HG02981 (cell line): ENCODE measurements around the gene CATSPER3.

Source experiments
- ATAC-seq: cut with Tn5 transposase; IDR thresholded peaks from one replicate; pipeline ENCODE4 v1.9.1; 2021; ENCODE audit warnings: mild to moderate bottlenecking, moderate library complexity; ENCODE audit not compliant: unreplicated experiment

The CATSPER3 gene

GRCh38 chr5:135029477-135030122, 61.9 kb downstream of the CATSPER3 start:
- ATAC-seq: no peak

DNA sequence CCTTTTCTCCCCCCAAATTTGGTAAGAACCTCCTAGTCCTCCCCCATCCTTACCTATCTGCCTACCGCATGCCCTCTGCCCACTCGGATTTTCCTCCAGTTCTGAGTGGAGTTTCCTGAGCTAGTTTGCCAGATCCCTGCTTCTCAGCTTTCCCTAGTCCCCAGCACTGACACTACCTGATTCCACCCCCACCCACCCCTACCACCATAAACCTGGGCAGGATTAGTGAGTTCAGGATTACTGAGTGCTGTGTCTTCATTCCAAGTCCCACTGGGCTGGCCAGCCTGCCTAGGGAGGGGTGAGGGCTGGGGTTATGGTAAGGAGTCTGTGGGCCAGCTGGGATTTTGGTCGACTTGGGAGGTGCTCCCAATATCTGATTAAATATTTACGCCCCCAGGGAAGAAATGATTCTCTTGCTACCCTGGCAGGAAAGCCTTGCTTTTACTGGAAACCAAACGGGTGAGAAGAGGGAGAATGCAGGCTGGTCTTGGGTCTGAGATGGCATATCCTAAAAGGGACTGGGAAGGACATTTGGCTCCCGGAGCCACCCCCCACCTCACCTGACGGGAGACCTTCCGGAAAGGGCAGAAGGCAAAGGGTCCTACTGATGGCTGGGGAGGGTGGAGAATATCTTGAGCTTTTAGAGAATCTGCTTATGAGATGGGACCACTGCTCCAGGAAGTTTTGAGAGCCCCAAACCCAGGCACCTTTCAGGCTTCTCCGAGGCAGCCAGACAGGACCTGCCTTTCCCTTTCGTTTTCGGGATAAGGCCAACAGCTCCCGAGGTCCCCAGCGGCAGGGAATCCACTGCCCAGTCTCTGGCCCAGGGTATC, 62.6 kb downstream of the CATSPER3 start:
- ATAC-seq: no peak

GRCh38 chr5:135030956-135031812, 63.5 kb downstream of the CATSPER3 start:
- no peak for ATAC-seq

DNA sequence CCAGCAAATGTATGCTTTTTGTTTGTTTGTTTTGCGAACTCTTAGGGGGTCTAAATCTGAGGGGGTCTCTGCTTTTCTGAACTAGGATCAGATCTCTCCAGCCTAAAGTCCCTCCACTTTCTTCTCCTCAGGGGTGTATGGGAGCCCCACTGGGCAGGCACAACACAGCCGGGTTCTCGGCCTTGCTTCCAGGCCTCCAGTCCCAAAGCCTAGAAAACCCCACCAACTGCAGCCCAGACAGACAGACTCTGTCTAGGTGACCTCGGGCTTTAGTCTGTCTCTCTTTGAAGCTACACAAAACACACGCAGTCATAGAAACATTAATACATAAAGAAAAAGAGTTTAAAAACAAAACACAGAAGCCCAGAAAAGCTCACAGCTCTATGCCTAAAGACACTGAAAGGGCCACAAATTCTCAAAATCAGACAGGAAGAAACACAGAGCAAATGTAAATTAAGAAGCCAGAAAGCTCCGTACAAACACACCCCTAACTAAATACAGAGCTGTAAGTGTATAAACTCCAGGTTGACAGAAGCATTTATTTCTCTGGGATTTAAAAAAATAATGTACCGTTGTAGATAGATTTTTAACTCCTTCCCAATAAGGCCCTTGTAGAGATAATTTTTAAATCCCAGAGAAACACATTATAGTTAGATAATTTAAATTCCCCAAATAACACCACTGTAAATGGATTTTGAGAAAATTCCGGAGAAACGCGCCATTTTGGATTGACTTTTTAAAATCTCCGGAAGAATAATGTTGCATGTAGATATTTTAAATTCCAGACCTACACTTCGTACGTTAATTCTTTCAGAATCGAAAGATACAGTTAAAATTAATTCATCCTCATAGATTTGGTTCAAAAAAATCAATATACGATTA, 64.3 kb downstream of the CATSPER3 start:
- no peak for ATAC-seq

- ATAC-seq: no peak
These were observed 64.9 kb downstream of the CATSPER3 start for GRCh38 chr5:135032695-135032998.

DNA sequence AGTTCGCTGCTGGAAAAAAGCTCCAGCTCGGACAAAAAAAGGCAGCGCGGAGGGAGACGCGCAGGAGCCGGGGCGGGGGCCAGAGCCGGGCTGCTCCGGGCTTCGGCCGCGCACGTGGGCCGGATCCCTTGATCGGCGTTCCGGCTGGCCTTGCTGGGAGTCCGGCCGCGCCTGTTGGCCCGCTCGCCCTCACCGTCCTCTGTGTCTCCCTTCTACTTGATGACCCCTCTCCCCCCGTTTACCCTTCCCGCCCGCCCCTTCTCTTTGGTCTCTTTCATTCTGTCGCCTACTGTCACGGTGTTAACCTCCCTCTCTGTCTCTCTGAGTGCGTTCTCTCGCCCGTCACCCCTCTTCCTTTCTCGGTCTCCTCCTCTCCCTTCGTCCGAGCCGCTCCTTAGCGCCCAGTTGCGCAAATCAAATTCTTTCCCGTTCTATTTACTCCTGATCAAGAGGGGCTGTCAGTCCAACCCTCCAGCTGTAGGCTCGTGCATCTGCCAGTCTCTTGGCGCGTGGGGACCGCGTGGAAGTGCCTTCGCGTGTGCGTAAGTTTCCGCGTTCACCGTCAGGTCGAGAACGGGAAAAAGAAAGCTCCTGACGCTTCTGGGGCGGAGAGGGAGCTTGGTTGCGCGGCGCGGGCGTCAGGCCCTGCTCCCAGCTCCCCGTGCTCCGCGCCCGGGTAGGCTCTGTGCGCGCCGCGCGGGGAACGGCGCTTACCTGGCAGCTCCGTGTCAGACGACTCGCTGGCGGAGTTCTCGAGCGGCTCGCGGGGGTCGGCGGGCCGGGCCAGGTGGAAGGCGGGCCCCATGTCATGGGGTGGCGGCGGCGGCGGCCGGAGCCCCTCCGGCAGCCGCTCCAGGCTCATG, 65.5 kb downstream of the CATSPER3 start:
- ATAC-seq: no peak

DNA sequence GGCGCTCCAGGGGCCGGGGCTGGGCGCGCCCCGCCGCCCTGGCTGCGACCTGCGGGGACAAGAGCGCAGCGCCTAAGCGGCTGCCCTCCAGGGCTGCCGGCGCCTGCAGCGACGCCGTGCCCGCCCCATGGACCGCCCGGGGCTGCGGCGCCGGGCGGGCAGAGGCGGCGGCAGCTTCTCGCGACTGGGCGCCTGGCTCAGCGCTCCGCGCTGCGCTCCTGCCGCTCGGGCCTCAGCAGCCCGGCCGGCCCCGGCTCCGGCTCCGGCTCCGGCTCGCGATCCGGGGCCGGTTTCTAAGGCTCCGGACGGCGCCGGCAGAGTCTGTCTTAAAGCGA, 66.2 kb downstream of the CATSPER3 start, which contains the start of gene PITX1:
TSS of gene PITX1 (minus strand) at position 328 of the 335 bp plus-strand sequence. CDS start 347 bp downstream, outside the sequence.
- no peak for ATAC-seq

GRCh38 chr5:135034236-135034962, 66.7 kb downstream of the CATSPER3 start:
- ATAC-seq: no peak

DNA sequence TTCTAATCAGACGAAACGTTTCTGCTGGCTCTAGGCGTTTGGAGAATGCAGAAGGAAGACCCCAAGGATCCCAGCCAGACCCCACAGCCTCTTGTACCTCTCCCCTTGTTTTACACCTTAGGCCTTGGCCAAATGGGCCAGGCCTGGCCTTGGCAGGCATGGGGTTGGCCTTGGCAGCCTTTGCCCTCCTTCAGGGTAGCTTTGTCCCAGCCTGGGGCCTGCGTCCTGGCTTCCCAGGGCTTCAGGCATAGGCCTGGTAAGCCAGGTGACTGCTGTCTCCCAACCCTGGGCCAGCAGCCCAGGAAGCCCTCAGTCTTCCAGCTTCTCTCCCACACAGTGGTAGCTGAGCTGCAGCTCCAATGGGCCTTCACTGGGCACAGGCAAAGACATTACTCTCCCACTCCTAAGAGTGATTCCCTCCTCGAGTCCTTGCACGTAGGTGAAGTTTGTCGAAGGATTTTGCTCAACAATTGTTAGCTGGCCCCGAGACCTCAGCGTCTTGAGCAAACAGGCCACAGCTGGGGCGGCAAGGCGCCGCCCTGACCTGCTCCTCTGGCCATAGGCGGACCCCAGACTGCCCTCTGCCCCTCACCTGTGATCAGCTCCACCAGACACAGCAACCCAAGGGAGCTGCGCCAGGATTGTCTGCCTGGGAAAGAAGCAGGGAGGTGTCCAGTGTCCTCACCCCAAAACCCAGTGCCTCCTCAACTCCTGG, 67.4 kb downstream of the CATSPER3 start:
- no peak for ATAC-seq

DNA sequence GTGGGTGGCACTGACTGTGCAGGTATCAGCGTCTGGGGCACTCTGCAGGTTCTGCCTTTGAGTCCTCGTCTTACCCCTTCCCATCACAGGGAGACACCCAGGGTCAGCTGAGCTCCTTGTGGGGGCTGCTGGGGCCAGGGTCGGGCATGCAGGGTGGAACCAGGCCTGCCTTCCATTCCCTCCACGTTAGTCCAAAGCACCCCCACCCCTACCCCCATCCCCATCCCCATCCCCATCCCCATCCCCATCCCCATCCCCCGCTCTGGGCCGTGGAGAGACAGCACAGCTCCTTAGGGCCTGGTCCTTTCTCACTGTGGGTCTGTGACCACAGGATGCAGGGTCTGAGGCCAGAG, 67.9 kb downstream of the CATSPER3 start:
- no peak for ATAC-seq

DNA sequence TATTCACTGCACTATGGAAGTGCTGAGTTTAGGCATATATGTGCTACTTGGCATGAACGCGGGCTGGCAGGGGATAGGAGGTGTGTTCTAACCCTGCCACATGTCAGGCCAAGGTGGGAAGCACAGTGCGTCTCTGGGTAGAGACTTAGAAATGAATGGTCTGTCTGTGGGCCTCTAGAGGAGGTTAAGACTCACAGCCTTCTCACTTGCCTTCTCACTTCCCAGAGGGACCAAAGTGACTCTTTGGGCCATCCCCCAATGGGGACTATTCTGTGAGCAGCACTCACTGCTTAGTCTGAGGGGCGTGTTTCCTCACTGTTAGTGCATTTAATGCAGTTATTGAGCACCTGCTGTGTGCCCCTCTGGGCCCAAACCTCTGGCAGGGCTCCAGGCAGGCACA, 68.7 kb downstream of the CATSPER3 start:
- ATAC-seq: no peak

DNA sequence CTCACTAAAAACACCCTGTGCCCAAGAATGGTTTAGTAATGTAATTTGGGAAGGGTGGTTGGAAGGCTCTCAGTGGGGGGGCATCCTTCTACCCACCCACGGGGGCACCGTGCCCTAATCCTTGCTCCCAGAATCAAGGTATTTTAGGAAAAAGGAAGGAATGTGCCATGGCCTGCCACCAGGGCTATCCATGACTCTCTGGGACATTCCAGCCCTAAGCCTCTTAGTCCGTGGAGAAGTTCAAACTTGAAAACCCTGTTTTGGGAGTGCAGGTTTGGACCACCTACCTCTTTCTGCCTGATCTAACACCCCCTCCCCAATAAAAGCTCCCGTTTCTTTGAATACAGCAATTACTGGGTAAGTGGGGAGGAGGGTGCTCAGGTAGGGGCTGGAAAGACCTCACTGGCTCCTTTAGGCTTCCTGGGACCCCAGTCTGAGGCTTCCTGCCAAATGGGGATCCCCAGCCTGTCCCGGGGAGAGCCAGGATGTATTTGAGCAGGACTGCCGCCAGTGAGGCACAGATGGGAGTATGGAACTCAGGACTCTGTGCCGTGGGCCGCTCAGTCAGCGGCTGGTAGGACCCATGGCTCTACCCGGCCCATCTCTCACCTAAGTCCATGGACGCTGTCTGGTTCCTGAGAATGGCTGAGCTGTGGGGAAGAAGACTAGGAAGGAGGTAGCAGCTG, 70.0 kb downstream of the CATSPER3 start:
- no peak for ATAC-seq

- ATAC-seq: no peak
These were observed 70.6 kb downstream of the CATSPER3 start for GRCh38 chr5:135038205-135038812.

DNA sequence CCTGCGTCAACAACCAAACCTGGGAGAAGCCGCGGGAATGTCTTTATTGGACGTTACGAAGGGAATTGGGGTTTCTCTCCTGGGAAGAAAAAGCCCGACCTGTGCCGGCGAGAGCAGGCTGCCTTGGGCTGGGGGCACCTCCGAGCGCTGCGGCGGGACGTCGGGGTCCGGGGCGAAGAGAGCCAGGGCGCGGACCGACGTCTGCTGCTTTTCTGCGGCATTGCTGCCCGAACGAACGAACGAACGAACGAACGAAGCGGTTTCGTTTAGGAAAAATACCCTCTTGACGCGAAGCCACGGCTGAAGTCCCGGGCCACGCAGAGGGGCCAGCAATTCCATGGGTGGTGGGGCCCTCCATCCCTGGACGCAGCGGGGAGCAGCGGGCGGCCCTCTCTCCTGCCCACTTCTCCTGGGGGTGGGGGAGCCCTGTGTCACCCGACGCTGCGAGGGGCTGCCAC, 71.1 kb downstream of the CATSPER3 start:
- ATAC-seq: no peak

DNA sequence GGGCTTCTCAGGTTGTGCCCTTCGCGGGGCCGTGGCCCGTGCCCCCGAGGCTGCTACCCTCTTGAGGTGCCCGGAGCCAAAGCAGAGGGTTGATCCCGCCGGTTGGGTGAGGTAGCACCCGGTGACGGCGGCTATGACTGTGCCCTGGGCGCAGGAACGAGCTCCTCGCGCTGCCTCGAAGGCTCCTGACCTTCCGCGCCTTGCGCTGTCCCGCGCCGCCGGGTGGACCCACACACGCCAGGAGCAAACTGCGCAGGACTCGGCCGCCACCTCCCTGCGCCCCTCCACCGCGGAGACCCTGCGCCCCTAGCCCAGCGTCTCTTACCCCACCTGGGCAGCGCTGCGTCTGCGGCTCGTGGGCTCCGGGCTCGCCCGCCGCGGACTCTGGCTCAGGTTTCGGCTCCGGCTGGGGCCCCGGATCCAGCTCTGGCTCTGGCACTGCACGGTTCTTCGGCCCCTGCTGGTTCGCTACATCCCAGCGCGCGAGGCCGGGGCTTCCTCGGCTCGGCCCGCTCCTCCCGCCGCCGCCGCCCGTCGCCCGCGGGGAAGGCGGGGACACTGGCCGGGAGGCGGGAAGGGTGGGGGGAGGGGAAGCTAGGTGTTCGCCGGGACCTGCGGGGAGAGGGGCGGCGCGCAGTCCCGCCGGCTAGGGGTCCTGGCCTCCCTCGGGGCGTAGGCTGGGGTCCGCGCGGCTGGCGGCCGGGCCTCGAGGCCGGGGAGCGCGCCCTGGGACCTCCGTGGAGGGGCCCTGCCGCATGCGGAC, 71.7 kb downstream of the CATSPER3 start:
- no peak for ATAC-seq

DNA sequence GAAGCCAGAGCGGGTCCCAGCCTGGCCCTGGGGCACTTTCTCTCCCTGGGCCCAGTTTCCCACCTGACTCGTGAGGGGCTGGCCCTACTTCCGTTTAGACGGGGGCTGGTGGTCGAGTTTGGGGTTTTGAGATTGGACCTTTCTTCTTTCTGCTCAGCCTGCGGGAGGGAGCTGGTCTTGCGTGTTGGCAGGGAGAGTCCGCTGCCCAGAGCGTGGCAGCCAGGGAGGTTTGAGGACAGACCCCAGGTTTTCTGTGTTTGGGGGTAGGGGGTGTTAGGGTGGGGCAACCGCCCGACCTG, 72.3 kb downstream of the CATSPER3 start:
- no peak for ATAC-seq
